Naive thymus-derived CD4-positive, alpha-beta T cell (primary cell): ENCODE data around the gene C10orf95. TPM values are rescaled to one million over a fixed set of nuclear protein-coding genes. Genes with fewer than 3 reads are reported as not detected.

Source experiments
- ATAC-seq: fragments of 150-1000 bp; cut with Tn5 transposase; 2 replicates; pipeline ENCODE4 v1.10.0; 2021; ENCODE audit warnings: mild to moderate bottlenecking, moderate library complexity
- CTCF ChIA-PET: fragments of 350-600 bp; sonication (Branson Sonifier 250); formaldehyde crosslinking; loops from one replicate; lab custom pipeline; 2021; ENCODE audit warnings: antibody characterized with exemption; lab: Charles Lee
- POLR2A ChIA-PET: fragments of 350-600 bp; sonication (Branson Sonifier 250); formaldehyde crosslinking; loops from one replicate; lab custom pipeline; 2021; ENCODE audit warnings: antibody characterized with exemption, inconsistent platforms; lab: Charles Lee
- DNase-seq, 9 donors: peaks; one replicate each; pipeline versions ENCODE4 v3.0.0 to v3.0.0-alpha.2; 2020 to 2022; ENCODE audit warnings: mixed read lengths in 1 of 9
- H3K27ac ChIP-seq: one replicate; pipeline ENCODE4 v1.7.0; 2013; ENCODE audit warnings: mild to moderate bottlenecking, low read depth, low read length, moderate library complexity
- H3K27me3 ChIP-seq, 2 donors: one replicate each; pipeline ENCODE4 v1.7.0; 2013; ENCODE audit warnings: low read length in 2 of 2, mild to moderate bottlenecking in 2 of 2, moderate library complexity in 2 of 2; ENCODE audit not compliant: control insufficient read depth in 2 of 2, insufficient read depth in 2 of 2
- H3K36me3 ChIP-seq, 3 experiments: 1 replicate in 2 of 3; 2 replicates in 1 of 3; pipeline ENCODE4 v1.7.0; 2013; ENCODE audit warnings: low read length in 3 of 3, mild to moderate bottlenecking in 3 of 3, moderate library complexity in 1 of 3; ENCODE audit not compliant: insufficient read depth in 3 of 3, control insufficient read depth in 2 of 3
- H3K4me1 ChIP-seq, 2 donors: one replicate each; pipeline ENCODE4 v1.7.0; 2013; ENCODE audit warnings: low read length in 2 of 2, mild to moderate bottlenecking in 2 of 2, moderate library complexity in 1 of 2; ENCODE audit not compliant: control insufficient read depth in 2 of 2, insufficient read depth in 2 of 2
- H3K4me3 ChIP-seq: 2 replicates; pipeline ENCODE4 v1.7.0; 2013; ENCODE audit warnings: mild to moderate bottlenecking, low read length
- H3K9me3 ChIP-seq, 3 experiments: 1 replicate in 2 of 3; 2 replicates in 1 of 3; pipeline ENCODE4 v1.7.0; 2013; ENCODE audit warnings: low read length in 3 of 3; ENCODE audit not compliant: control insufficient read depth in 2 of 3
- H3K27ac Mint-ChIP-seq, 9 donors: one replicate each; pipeline ENCODE4 v1.8.0; 2020 to 2022; ENCODE audit warnings: mixed read lengths in 9 of 9, mild to moderate bottlenecking in 8 of 9, moderate library complexity in 5 of 9, inconsistent platforms in 2 of 9
- H3K27me3 Mint-ChIP-seq, 5 donors: one replicate each; pipeline ENCODE4 v1.8.0; 2021 to 2022; ENCODE audit warnings: mixed read lengths in 5 of 5, mild to moderate bottlenecking in 1 of 5
- H3K36me3 Mint-ChIP-seq, 5 donors: one replicate each; pipeline ENCODE4 v1.8.0; 2020 to 2022; ENCODE audit warnings: mixed read lengths in 5 of 5, mild to moderate bottlenecking in 3 of 5, inconsistent platforms in 1 of 5
- H3K4me1 Mint-ChIP-seq, 7 donors: one replicate each; pipeline ENCODE4 v1.8.0; 2020 to 2022; ENCODE audit warnings: mixed read lengths in 7 of 7, mild to moderate bottlenecking in 3 of 7, inconsistent platforms in 1 of 7
- H3K4me3 Mint-ChIP-seq, 10 donors: one replicate each; pipeline ENCODE4 v1.8.0; 2020 to 2022; ENCODE audit warnings: mild to moderate bottlenecking in 10 of 10, mixed read lengths in 10 of 10, moderate library complexity in 6 of 10, inconsistent platforms in 2 of 10
- H3K9me3 Mint-ChIP-seq, 11 donors: one replicate each; pipeline ENCODE4 v1.8.0; 2020 to 2022; ENCODE audit warnings: mixed read lengths in 11 of 11, mild to moderate bottlenecking in 4 of 11, inconsistent platforms in 1 of 11, moderate library complexity in 1 of 11
- intact Hi-C, 2 donors: fragments of 100-400 bp; cut with micrococcal nuclease; formaldehyde crosslinking; loops; one replicate each; pipeline ENCODE4 v1.15.1; 2023
- polyA plus RNA-seq, 2 donors: library from polyadenylated mRNA; unstranded; fragments of 300-500 nt; fragmentation: Illumina TruSeq; gene quantifications; one replicate each; pipeline ENCODE4 v1.2.3, GENCODE V29; 2021
- total RNA-seq, 6 experiments: library from RNA in 5 of 6; stranded (reverse) in 5 of 6; gene quantifications; 1 replicate in 5 of 6; 2 replicates in 1 of 6; pipeline ENCODE4 v1.2.3 and lab custom pipeline; 2021 to 2026

C10orf95 gene
- total and polyA plus RNA-seq, 7 experiments from 2014 or later, result 0.19 to 0.78 (median 0.38) TPM; not detected in 1

DNA sequence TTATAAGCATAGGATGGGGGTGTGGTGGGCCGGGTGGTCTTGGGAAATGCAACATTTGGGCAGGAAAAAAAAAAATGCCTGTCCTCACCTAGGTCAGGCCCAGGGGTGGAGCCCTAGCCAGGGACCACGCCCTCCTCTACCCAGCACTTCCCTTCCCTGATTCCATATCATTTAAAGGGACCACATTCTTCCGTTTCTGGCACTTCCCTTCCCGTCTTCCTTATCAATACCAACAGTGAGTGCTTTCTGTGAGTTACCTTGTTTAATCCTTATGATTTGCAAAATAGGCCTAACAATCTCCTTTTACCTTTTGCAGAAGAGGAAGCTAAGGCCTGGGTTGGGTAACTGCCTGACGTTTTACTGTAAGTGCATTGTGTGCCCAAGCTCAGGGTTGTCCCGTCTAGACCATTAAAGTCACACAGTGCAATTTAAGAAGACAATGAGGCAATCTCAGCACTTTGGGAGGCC, 16.7 kb upstream of the C10orf95 start:
- no peaks in the 10 kb centered on the region for H3K27me3 ChIP-seq
- ATAC-seq (peak; percentile 61), DNase-seq (no peak)
- no peaks in the 10 kb centered on the region for H3K9me3 Mint-ChIP-seq
- peaks cover 6 to 18% (median 12%) of the 10 kb centered on the region in 7 donors for H3K4me1 Mint-ChIP-seq
- H3K27me3 Mint-ChIP-seq, result peaks cover 0 to 2% (median 0%) of the 10 kb centered on the region in 5 donors
- no peaks in the 10 kb centered on the region for H3K9me3 ChIP-seq
- POLR2A ChIA-PET, result interaction anchor here (1.1 kb wide), 1 partner anchor 75 kb away, joined by 3 read pairs; no protein-coding TSS in a partner anchor
- no peak overlapping the region for H3K27ac Mint-ChIP-seq
- H3K4me3 ChIP-seq, result no peak overlapping the region
- CTCF ChIA-PET, result interaction anchor here (0.9 to 1.5 kb wide), 2 partner anchors 11 to 74 kb away, joined by 4 read pairs; no protein-coding TSS in a partner anchor
- H3K36me3 ChIP-seq, result peaks cover 0 to 13% (median 0%) of the 10 kb centered on the region in 3 experiments
- H3K36me3 Mint-ChIP-seq, result peaks cover 0 to 10% (median 5%) of the 10 kb centered on the region in 5 donors
- H3K4me3 Mint-ChIP-seq, result no peak overlapping the region
- intact Hi-C loops, result no loop called here
- no peak overlapping the region for H3K27ac ChIP-seq
- peaks cover 2 to 7% of the 10 kb centered on the region in 2 donors for H3K4me1 ChIP-seq

DNA sequence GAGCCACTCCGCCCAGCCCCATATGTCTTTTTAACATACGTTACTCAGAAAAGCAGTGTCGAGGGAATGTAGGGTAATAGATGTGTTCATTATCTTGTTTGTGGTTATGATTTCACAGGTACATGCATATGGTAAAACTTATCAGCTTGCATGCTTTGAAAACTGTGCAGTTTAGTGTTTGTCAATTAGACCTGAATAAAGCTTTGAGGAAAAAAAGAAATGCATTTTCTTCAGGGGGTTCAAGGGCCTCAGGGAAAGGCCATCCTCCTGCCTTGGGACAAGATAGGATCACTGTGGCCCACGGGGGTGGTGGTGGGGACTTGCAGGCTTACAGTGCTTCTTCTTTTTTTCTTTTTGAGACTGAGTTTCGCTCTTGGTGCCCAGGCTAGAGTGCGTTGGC, 16.0 kb upstream of the C10orf95 start:
- H3K4me3 Mint-ChIP-seq, result no peak overlapping the region
- ATAC-seq, result no peak
- POLR2A ChIA-PET, result no interaction called here
- CTCF ChIA-PET, result interaction anchor here (1.1 to 1.5 kb wide), 2 partner anchors 12 to 74 kb away, joined by 3 to 4 read pairs; no protein-coding TSS in a partner anchor
- Histone ChIP-seq H3K27me3 (no peaks in the 10 kb centered on the region), H3K4me1 (no peaks in the 10 kb centered on the region), H3K27ac (no peak overlapping the region), H3K36me3 (peaks cover 0 to 13% (median 0%) of the 10 kb centered on the region in 3 experiments), H3K9me3 (no peaks in the 10 kb centered on the region), H3K4me3 (no peak overlapping the region)
- intact Hi-C loops, result no loop called here
- H3K9me3 Mint-ChIP-seq, result no peaks in the 10 kb centered on the region
- H3K27ac Mint-ChIP-seq, result peak overlapping the region in 1 of 9 donors; percentile 12
- peaks cover 0 to 2% (median 0%) of the 10 kb centered on the region in 5 donors for H3K27me3 Mint-ChIP-seq
- H3K4me1 Mint-ChIP-seq, result peaks cover 6 to 24% (median 14%) of the 10 kb centered on the region in 7 donors
- no peak for DNase-seq
- H3K36me3 Mint-ChIP-seq, result peaks cover 0 to 10% (median 5%) of the 10 kb centered on the region in 5 donors

DNA sequence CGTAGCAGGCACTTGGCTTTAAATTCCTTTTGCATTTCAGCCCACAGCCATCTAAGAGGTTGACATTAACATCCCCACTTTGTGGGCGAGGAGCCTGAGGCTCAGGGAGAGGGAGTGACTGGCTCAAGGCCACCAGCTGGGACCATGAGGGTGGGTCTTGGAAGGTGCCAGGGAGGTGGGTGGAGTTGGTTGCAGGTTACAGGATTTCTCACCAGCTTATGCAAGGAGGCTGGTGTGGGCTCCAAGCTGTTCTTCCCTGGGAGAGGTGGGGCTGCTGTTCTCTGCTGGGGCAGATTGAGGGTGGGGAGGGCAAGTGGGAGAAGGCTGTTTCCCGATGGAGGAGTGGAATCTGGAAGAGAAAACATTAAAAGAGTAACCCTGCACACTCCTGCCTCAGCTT, 14.1 kb upstream of the C10orf95 start:
- H3K4me1 Mint-ChIP-seq, result peaks cover 21 to 41% (median 30%) of the 10 kb centered on the region in 7 donors
- peaks cover 0 to 10% (median 0%) of the 10 kb centered on the region in 3 experiments for H3K36me3 ChIP-seq
- no peaks in the 10 kb centered on the region for H3K9me3 ChIP-seq
- ATAC-seq (no peak), DNase-seq (no peak)
- H3K27ac ChIP-seq, result no peak overlapping the region
- no peaks in the 10 kb centered on the region for H3K9me3 Mint-ChIP-seq
- intact Hi-C loops, result no loop called here
- H3K27ac Mint-ChIP-seq, result no peak overlapping the region
- H3K4me3 Mint-ChIP-seq, result no peak overlapping the region
- H3K27me3 Mint-ChIP-seq, result peaks cover 0 to 2% (median 0%) of the 10 kb centered on the region in 5 donors
- ChIA-PET POLR2A (interaction anchor here (1.0 to 1.3 kb wide), 3 partner anchors 14 to 62 kb away, joined by 3 to 4 read pairs (median 4); partner anchors contain the start of gene C10orf95), CTCF (interaction anchor here (0.9 to 1.1 kb wide), 3 partner anchors 13 to 218 kb away, joined by 3 to 4 read pairs (median 3); no protein-coding TSS in a partner anchor)
- H3K4me1 ChIP-seq, result peaks cover 9 to 14% of the 10 kb centered on the region in 2 donors
- H3K36me3 Mint-ChIP-seq, result peaks cover 0 to 10% (median 5%) of the 10 kb centered on the region in 5 donors
- H3K4me3 ChIP-seq, result no peak overlapping the region
- no peaks in the 10 kb centered on the region for H3K27me3 ChIP-seq

DNA sequence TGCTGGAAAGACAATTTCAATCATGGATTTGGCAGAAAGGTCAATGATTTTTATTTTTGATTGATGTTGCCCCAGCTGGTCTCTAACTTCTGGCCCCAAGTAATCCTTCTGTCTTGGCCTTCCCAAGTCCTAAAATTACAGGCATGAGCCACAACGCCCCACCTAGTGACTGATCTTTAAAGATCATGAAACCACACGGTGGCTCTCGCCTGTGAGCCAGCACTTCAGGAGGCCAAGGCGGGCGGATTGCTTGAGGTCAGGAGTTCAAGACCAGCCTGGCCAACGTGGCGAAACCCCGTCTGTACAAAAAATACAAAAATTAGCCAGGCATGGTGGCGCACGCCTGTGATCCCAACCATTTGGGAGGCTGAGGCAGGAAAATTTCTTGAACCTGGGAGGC, 12.6 kb upstream of the C10orf95 start:
- H3K27me3 Mint-ChIP-seq, result peaks cover 0 to 2% (median 0%) of the 10 kb centered on the region in 5 donors
- peak overlapping the region in 1 of 10 donors; percentile 7 for H3K4me3 Mint-ChIP-seq
- Histone ChIP-seq H3K9me3 (no peaks in the 10 kb centered on the region), H3K4me3 (no peak overlapping the region), H3K4me1 (peaks cover 9 to 14% of the 10 kb centered on the region in 2 donors), H3K27me3 (no peaks in the 10 kb centered on the region), H3K36me3 (peaks cover 0 to 4% (median 0%) of the 10 kb centered on the region in 3 experiments), H3K27ac (no peak overlapping the region)
- peaks cover 0 to 6% (median 3%) of the 10 kb centered on the region in 5 donors for H3K36me3 Mint-ChIP-seq
- no peak overlapping the region for H3K27ac Mint-ChIP-seq
- ATAC-seq, result no peak
- DNase-seq, result no peak
- no peaks in the 10 kb centered on the region for H3K9me3 Mint-ChIP-seq
- H3K4me1 Mint-ChIP-seq, result peaks cover 20 to 39% (median 34%) of the 10 kb centered on the region in 7 donors
- CTCF ChIA-PET, result interaction anchor here (0.7 kb wide), 2 partner anchors 15 to 117 kb away, joined by 3 read pairs; no protein-coding TSS in a partner anchor
- POLR2A ChIA-PET, result interaction anchor here (0.6 to 1.2 kb wide), 2 partner anchors 14 to 29 kb away, joined by 3 read pairs; no protein-coding TSS in a partner anchor
- intact Hi-C loops, result loop anchor here in 1 of 2 donors (5.0 kb wide), 2 partner anchors 312 to 332 kb away; partner anchors contain the start of genes NOLC1 and PPRC1

DNA sequence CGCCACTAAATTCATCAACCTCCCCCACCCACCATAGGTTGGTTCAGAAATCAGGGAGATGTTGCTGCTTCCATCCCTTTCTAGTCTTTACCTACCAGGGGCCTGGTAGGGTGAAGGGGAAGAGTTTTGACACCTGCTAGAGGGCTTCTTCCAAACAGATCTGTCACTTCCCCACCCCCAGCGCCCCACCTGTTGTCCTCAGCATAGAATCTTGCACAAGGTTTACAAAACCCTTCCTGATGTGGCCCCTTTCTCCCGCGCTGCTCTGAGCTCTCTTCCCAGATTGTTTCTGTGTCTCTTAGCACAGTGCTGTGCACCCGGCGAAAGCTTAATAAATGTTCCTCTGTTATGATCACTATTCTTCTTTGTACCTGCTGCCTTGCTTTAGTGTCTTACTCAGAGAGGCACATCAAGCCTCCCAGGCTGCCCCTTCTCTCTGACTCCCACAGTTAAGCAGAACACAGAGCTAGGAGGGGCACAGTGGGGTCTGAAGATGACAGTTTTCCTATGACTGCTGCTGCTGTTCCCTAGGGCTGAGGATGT, 11.2 kb upstream of the C10orf95 start:
- peaks cover 0 to 4% (median 0%) of the 10 kb centered on the region in 5 donors for H3K36me3 Mint-ChIP-seq
- Histone ChIP-seq H3K27ac (no peak overlapping the region), H3K36me3 (no peaks in the 10 kb centered on the region), H3K4me1 (peaks cover 9 to 14% of the 10 kb centered on the region in 2 donors), H3K9me3 (no peaks in the 10 kb centered on the region), H3K4me3 (no peak overlapping the region), H3K27me3 (no peaks in the 10 kb centered on the region)
- peak overlapping the region; percentile 64 to 96 (median 89) for H3K4me3 Mint-ChIP-seq
- DNase-seq (no peak), ATAC-seq (no peak)
- CTCF ChIA-PET, result interaction anchor here (2.3 kb wide), 1 partner anchor 41 kb away, joined by 11 read pairs; the partner anchor contains the start of gene FBXL15
- POLR2A ChIA-PET, result interaction anchor here (0.6 to 5.5 kb wide), 5 partner anchors 9 to 342 kb away, joined by 3 to 73 read pairs (median 3); partner anchors contain the start of gene C10orf95
- peak overlapping the region in 1 of 9 donors; percentile 8 for H3K27ac Mint-ChIP-seq
- intact Hi-C loops, result loop anchor here in 1 of 2 donors (5.0 kb wide), 2 partner anchors 310 to 330 kb away; partner anchors contain the start of genes NOLC1 and PPRC1
- H3K27me3 Mint-ChIP-seq, result peaks cover 0 to 2% (median 0%) of the 10 kb centered on the region in 5 donors
- H3K9me3 Mint-ChIP-seq, result no peaks in the 10 kb centered on the region
- peaks cover 19 to 38% (median 34%) of the 10 kb centered on the region in 7 donors for H3K4me1 Mint-ChIP-seq
